ENCODE results near the gene BAG1.

The BAG1 gene

DNA sequence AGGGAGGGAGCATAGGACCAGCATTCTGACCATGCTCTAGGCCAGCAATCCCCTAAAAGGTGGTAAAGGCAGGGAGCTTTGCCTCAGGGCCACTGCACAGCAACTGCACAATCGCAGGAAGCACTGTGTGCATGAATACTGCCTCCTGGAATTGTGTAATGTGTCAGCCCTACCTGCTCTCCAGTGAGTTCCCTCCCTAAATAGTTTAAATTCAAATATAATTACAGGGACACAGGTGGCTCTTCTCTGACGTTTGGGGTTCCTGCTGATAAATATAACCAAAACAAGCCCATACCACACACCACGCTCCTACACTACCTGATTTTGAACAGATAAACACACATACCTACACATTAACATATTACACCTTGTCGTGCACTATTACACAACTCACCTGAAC lies 9.0 kb downstream of the BAG1 start:
- no peak overlapping the region for H3K27ac ChIP-seq
- no peak overlapping the region for H3K4me2 ChIP-seq
- H3K9me3 ChIP-seq (replicated peaks in 1 of 11), result no peaks in the 10 kb centered on the region
- H3K9ac ChIP-seq, result no peak overlapping the region
- H3K4me1 ChIP-seq, result peaks cover 8 to 48% (median 12%) of the 10 kb centered on the region in 10 experiments
- no peaks in the 10 kb centered on the region for H3K27me3 ChIP-seq
- H3K4me3 ChIP-seq, result no peak overlapping the region
- H3K36me3 ChIP-seq, result peaks cover 85 to 100% (median 92%) of the 10 kb centered on the region in 11 experiments
- peaks cover 0 to 57% (median 32%) of the 10 kb centered on the region in 11 experiments; a peak in 16 of 22 replicates for H4K20me1 ChIP-seq
- TF ChIP-seq Cebpa-rat (IDR thresholded peaks at IDR 0.05), result no peak

DNA sequence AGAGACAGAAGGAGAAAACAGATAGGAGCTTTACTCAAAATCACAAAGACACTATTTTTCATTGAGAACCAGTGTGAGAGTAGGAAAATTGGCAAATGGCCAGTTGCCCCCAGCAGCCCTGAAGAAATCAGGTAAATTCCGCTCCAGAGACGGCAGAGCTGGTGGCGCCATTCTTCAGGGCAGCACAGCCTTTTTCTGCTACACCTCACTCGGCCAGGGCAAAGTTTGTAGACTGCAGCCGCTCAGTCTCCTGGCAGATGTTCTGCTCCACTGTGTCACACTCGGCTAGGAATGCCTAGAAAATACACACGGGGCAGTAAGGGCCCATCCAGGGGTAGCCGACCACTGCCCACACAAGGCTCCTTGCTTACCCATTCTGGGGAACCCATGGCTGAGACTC lies 9.5 kb downstream of the BAG1 start:
- H3K36me3 ChIP-seq, result peaks cover 81 to 98% (median 87%) of the 10 kb centered on the region in 11 experiments
- no peak overlapping the region for H3K4me2 ChIP-seq
- no peak for TF ChIP-seq Cebpa-rat (IDR thresholded peaks at IDR 0.05)
- no peak overlapping the region for H3K4me3 ChIP-seq
- H3K4me1 ChIP-seq, result peaks cover 13 to 48% (median 16%) of the 10 kb centered on the region in 10 experiments
- H3K9ac ChIP-seq, result no peak overlapping the region
- no peaks in the 10 kb centered on the region for H3K9me3 ChIP-seq (replicated peaks in 1 of 11)
- H3K27me3 ChIP-seq, result no peaks in the 10 kb centered on the region
- peaks cover 0 to 57% (median 31%) of the 10 kb centered on the region in 11 experiments; a peak in 16 of 22 replicates for H4K20me1 ChIP-seq
- H3K27ac ChIP-seq, result no peak overlapping the region

DNA sequence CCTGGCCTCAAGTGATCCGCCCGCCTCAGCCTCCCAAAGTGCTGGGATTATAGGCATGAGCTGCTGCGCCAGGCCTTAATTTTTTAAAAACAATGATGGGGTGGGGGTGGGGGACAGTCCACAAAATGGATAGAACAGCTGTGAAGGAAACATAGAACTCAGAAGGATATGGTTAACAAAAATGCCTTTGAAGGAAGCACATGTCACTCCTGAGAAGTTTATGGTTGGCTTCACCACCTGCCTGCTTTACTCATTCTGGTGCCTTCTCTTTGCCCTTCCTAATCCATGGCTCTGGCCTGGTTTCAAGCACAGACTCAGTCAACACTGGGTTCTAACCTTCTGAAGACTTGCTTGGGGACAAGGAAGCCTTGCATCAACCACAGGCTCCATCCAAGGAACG lies 10.3 kb downstream of the BAG1 start:
- no peaks in the 10 kb centered on the region for H3K9me3 ChIP-seq (replicated peaks in 1 of 11)
- H3K4me1 ChIP-seq, result peaks cover 21 to 49% (median 24%) of the 10 kb centered on the region in 10 experiments
- H3K4me2 ChIP-seq, result no peak overlapping the region
- H3K4me3 ChIP-seq, result no peak overlapping the region
- H3K27ac ChIP-seq, result no peak overlapping the region
- peaks cover 0 to 55% (median 24%) of the 10 kb centered on the region in 11 experiments; a peak in 16 of 22 replicates for H4K20me1 ChIP-seq
- H3K9ac ChIP-seq, result no peak overlapping the region
- peaks cover 75 to 94% (median 83%) of the 10 kb centered on the region in 11 experiments for H3K36me3 ChIP-seq
- TF ChIP-seq Cebpa-rat (IDR thresholded peaks at IDR 0.05), result no peak
- no peaks in the 10 kb centered on the region for H3K27me3 ChIP-seq

DNA sequence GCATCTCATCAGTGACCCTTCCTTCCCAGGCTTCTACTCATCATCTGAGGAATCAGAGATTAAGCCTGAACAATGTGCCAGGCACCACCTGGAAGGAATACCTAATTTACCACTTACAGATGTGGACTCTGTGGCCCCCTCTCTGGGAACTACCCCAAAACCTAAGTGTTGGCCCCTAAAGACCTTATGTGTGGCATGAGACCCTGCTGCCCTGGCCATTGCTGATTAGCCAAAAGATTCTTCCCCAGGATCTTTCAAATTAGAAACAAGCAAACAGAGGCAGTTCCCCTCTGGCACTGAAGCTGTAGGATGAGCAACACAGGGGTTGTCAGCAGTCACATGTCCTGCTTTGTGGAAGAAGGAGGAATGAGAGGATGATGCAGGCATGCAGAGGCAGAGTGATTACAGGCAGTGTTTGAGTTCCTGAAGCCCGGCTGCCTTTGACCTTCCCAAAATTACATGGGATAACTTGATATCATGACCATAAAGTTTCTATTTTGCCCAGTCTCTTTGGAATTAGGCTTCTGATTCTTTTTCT lies 14.0 kb downstream of the BAG1 start:
- no peak for TF ChIP-seq Cebpa-rat (IDR thresholded peaks at IDR 0.05)
- peak overlapping the region; percentile 56 to 77 (median 71) for H3K4me2 ChIP-seq
- H3K36me3 ChIP-seq, result peaks cover 38 to 67% (median 54%) of the 10 kb centered on the region in 11 experiments
- no peaks in the 10 kb centered on the region for H3K27me3 ChIP-seq
- peaks cover 36 to 53% (median 39%) of the 10 kb centered on the region in 10 experiments for H3K4me1 ChIP-seq
- H3K4me3 ChIP-seq, result no peak overlapping the region
- peaks cover 0 to 29% (median 5%) of the 10 kb centered on the region in 11 experiments; a peak in 11 of 22 replicates for H4K20me1 ChIP-seq
- H3K27ac ChIP-seq, result peak overlapping the region in 8 of 11 experiments; percentile 1 to 72 (median 40); a peak in 12 of 22 replicates
- peak overlapping the region in 5 of 11 experiments; percentile 19 to 66 (median 37); a peak in 4 of 22 replicates for H3K9ac ChIP-seq
- H3K9me3 ChIP-seq (replicated peaks in 1 of 11), result no peaks in the 10 kb centered on the region

DNA sequence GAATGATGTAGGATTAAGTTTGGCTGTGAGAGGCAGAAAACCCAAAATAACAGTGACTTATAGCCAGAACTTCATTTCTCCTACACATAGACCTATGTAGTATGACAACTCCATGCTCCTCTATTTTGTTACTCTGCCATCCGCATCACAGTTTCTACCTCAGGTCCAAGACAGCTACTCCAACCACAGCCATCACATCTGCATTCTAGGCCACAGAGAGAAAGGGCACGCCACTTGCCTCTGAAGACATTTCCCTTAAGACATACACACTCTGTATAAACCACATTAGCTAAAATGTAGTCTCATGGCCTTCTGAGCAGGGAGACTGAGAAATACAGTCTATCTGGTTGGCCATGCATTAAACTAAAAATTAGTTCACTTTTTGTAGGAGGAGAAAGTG lies 14.5 kb downstream of the BAG1 start:
- peak overlapping the region in 7 of 11 experiments; percentile 15 to 72 (median 41); a peak in 11 of 22 replicates for H3K27ac ChIP-seq
- H3K9ac ChIP-seq, result peak overlapping the region in 5 of 11 experiments; percentile 19 to 66 (median 37); a peak in 7 of 22 replicates
- H3K27me3 ChIP-seq, result no peaks in the 10 kb centered on the region
- no peaks in the 10 kb centered on the region for H3K9me3 ChIP-seq (replicated peaks in 1 of 11)
- H3K36me3 ChIP-seq, result peaks cover 33 to 62% (median 48%) of the 10 kb centered on the region in 11 experiments
- TF ChIP-seq Cebpa-rat (IDR thresholded peaks at IDR 0.05), result no peak
- H3K4me3 ChIP-seq, result no peak overlapping the region
- peaks cover 36 to 53% (median 39%) of the 10 kb centered on the region in 10 experiments for H3K4me1 ChIP-seq
- peaks cover 0 to 23% (median 0%) of the 10 kb centered on the region in 11 experiments; a peak in 7 of 22 replicates for H4K20me1 ChIP-seq
- peak overlapping the region; percentile 56 to 77 (median 71) for H3K4me2 ChIP-seq

DNA sequence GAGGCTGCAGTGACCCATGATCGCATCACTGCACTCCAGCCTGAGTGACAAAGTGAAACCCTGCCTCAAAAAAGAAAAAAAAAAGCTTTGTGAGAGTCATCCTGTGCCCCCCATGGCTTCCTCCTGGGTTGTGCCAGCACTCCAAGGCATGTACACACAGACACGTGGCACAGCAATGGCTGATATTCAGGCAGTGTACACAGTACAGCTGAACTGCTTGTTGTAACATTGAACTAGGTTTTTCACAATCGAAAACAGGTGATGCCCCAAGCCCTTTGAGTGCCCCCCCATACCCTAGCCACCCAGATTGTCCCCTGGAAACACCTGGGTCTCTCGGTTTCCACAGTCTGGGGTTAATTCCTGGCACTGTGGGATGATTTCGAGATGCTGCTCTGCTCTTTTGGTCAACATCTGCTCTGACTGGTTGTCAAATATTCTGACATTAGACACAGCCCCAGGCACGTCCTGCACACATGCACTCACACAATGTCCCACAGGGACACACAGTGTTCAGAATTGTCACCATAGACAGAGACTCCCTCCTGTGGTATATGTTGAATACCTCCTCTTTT lies 15.3 kb downstream of the BAG1 start:
- Histone ChIP-seq H3K27ac (peak overlapping the region in 7 of 11 experiments; percentile 9 to 72 (median 40); a peak in 11 of 22 replicates), H3K27me3 (no peaks in the 10 kb centered on the region), H3K36me3 (peaks cover 24 to 54% (median 40%) of the 10 kb centered on the region in 11 experiments), H3K4me1 (peaks cover 36 to 53% (median 39%) of the 10 kb centered on the region in 10 experiments), H3K9me3 (replicated peaks in 1 of 11) (no peaks in the 10 kb centered on the region), H3K4me2 (peak overlapping the region; percentile 56 to 77 (median 71)), H4K20me1 (peaks cover 0 to 17% (median 0%) of the 10 kb centered on the region in 11 experiments; a peak in 1 of 22 replicates), H3K4me3 (no peak overlapping the region), H3K9ac (peak overlapping the region in 7 of 11 experiments; percentile 13 to 66 (median 34); a peak in 9 of 22 replicates)
- TF ChIP-seq Cebpa-rat (IDR thresholded peaks at IDR 0.05), result peak in 1 of 11 experiments; percentile 7; a peak in 1 of 22 replicates

DNA sequence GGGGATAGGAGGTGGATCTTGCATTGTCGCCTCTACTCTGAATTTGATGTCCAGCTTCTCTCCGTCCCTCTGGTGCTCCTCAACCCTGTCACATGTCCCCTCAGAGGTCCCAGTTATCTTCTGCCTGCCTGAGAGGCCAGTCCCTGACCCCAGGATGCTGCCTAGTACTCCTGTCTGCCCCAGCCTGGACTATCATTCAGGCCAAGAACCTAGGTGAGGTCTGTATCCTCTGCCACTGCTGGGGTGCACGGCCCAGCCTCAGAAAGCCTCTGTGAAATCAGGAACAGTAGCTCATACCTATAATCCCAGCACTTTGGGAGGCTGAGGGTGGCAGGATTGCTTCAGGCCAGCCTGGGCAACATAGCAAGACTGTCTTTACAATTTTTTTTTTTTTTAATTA lies 15.9 kb downstream of the BAG1 start:
- peaks cover 19 to 48% (median 35%) of the 10 kb centered on the region in 11 experiments for H3K36me3 ChIP-seq

DNA sequence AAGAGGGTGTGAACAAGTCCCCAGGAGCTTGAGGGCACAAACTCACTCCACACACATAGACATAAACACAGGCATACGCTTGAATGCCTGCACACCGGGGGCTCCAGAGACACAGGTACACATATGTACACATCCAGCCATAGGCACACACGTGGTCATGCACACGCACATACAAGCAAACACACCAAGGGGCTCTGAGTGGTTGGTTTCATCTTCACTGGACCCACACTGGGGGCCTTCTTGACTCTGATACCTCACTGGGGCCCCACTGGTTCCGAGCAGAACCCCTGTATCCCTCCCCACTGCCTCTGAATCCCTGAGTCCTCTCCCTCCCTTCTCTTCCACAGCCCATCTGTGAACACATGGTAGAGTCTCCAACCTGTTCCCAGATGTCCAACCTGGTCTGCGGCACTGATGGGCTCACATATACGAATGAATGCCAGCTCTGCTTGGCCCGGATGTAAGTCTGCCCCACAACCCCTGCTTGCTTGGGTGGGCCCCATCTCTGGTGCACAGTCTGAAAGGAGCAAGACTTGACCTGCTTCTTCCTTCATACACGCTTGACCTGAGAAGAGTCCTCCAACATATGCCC lies 18.1 kb downstream of the BAG1 start:
- Histone ChIP-seq H3K27ac (no peak overlapping the region), H3K4me2 (no peak overlapping the region), H3K4me3 (no peak overlapping the region), H4K20me1 (0 out of 22 replicates have a peak, but pooled peaks cover 0 to 11% (median 0%) of the 10 kb centered on the region in 11 experiments), H3K4me1 (peaks cover 27 to 37% (median 36%) of the 10 kb centered on the region in 10 experiments), H3K9ac (no peak overlapping the region), H3K9me3 (replicated peaks in 1 of 11) (no peaks in the 10 kb centered on the region), H3K27me3 (no peaks in the 10 kb centered on the region), H3K36me3 (peaks cover under 1 to 27% (median 16%) of the 10 kb centered on the region in 11 experiments; a peak in 16 of 22 replicates)
- TF ChIP-seq Cebpa-rat (IDR thresholded peaks at IDR 0.05), result no peak

More for the DNA sequence above, 15.9 kb downstream of the BAG1 start:
- Histone ChIP-seq H4K20me1 (peaks cover 0 to 17% (median 0%) of the 10 kb centered on the region in 11 experiments; a peak in 1 of 22 replicates), H3K27ac (peak overlapping the region in 4 of 11 experiments; percentile 40 to 72 (median 52); a peak in 8 of 22 replicates), H3K27me3 (no peaks in the 10 kb centered on the region), H3K4me1 (peaks cover 36 to 50% (median 39%) of the 10 kb centered on the region in 10 experiments), H3K4me2 (peak overlapping the region in 10 of 11 experiments; percentile 58 to 77 (median 72); a peak in 17 of 22 replicates), H3K9me3 (replicated peaks in 1 of 11) (no peaks in the 10 kb centered on the region), H3K9ac (peak overlapping the region in 3 of 11 experiments; percentile 21 to 59 (median 23); a peak in 4 of 22 replicates), H3K4me3 (no peak overlapping the region)
- no peak for TF ChIP-seq Cebpa-rat (IDR thresholded peaks at IDR 0.05)

Data from BLaER1 treated with 17β-estradiol and CSF1 and Interleukin-3, amounts not matched to agents 10 nM and 100 nM (cell line).